ENCODE data around the gene POLA1.

The POLA1 gene

DNA sequence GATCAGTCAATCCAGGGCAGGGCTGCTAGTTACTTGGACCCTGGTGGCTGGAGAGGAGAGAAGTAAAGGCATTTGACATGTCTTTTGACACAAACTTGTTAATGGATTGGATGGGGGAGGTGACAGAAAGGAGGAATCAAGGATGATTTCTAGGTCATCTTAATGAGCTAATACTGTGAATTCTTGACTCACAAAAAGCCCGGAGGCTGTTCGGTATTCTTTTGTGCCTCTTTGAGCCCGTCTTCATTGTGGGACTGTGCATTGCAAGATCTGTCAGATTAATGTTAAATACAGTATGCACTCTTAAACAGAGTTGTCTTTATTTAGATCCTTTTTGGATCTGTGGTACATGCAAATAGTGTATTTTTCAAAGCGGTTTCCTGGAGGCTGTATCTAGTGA, 25.1 kb downstream of the POLA1 start:
- H3K4me1 ChIP-seq (ENCODE audit: insufficient read depth, poor library complexity, severe bottlenecking), result no peaks in the 10 kb centered on the region
- no peak overlapping the region for H3K4me3 ChIP-seq (ENCODE audit: severe bottlenecking)
- H3K36me3 ChIP-seq (ENCODE audit: low read depth), result peaks cover 28% of the 10 kb centered on the region
- H3K27ac ChIP-seq (ENCODE audit: poor library complexity, severe bottlenecking), result no peak overlapping the region
- H3K27me3 ChIP-seq (ENCODE audit: insufficient read depth, poor library complexity, severe bottlenecking), result no peaks in the 10 kb centered on the region
- DNase-seq (ENCODE audit: low spot score) (no peak), ATAC-seq (ENCODE audit: low read depth) (no peak)
- no peaks in the 10 kb centered on the region for H3K9me3 ChIP-seq (ENCODE audit: severe bottlenecking)
- TF ChIP-seq, protein P1, sequence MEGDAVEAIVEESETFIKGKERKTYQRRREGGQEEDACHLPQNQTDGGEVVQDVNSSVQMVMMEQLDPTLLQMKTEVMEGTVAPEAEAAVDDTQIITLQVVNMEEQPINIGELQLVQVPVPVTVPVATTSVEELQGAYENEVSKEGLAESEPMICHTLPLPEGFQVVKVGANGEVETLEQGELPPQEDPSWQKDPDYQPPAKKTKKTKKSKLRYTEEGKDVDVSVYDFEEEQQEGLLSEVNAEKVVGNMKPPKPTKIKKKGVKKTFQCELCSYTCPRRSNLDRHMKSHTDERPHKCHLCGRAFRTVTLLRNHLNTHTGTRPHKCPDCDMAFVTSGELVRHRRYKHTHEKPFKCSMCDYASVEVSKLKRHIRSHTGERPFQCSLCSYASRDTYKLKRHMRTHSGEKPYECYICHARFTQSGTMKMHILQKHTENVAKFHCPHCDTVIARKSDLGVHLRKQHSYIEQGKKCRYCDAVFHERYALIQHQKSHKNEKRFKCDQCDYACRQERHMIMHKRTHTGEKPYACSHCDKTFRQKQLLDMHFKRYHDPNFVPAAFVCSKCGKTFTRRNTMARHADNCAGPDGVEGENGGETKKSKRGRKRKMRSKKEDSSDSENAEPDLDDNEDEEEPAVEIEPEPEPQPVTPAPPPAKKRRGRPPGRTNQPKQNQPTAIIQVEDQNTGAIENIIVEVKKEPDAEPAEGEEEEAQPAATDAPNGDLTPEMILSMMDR (IDR thresholded peaks at IDR 0.05; ENCODE audit: poor library complexity, severe bottlenecking), result no peak

DNA sequence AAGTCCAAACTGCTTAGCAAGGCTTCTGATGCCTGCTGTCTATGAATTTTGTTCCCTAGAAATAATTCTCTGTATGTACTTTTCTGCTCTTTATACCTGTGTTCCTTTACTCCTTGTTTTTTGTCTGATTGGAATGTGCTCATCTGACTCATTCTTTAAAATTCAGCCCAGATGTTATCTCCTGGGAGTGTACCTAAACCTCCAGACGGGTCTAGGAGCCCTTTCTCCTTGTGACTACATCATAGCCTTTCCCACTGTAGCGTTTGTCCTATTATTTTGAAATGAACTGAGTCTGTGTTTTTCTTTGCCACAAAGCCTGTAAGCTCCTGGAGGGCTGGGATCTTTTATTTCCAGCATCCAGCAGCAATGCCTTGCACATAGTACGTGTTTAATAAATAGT, 26.3 kb downstream of the POLA1 start:
- DNase-seq (ENCODE audit: low spot score) (no peak), ATAC-seq (ENCODE audit: low read depth) (no peak)
- TF ChIP-seq, protein P1 (IDR thresholded peaks at IDR 0.05; ENCODE audit: poor library complexity, severe bottlenecking), result no peak
- Histone ChIP-seq H3K27me3 (ENCODE audit: insufficient read depth, poor library complexity, severe bottlenecking) (no peaks in the 10 kb centered on the region), H3K4me3 (ENCODE audit: severe bottlenecking) (no peak overlapping the region), H3K4me1 (ENCODE audit: insufficient read depth, poor library complexity, severe bottlenecking) (no peaks in the 10 kb centered on the region), H3K27ac (ENCODE audit: poor library complexity, severe bottlenecking) (no peak overlapping the region), H3K36me3 (ENCODE audit: low read depth) (peaks cover 32% of the 10 kb centered on the region), H3K9me3 (ENCODE audit: severe bottlenecking) (no peaks in the 10 kb centered on the region)

DNA sequence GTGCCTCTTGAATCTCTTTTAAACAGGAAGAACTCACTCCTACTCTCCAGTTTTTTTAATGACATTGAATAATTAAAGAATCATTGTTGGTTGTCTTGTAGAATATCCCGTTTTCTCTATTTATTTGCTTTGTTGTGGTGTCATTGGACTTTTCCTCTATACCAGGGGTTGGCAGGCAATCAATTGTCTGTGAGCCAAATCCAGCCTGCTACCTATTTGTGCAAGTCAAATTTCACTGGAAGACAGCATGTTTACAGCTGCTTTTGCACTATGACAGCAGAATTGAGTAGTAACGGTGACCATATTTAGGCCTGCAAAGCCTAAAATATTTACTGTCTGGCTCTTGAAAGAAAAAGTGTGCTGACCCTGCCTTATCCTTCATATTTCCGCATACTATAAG, 34.8 kb downstream of the POLA1 start:
- Histone ChIP-seq H3K36me3 (ENCODE audit: low read depth) (peaks cover 39% of the 10 kb centered on the region), H3K27ac (ENCODE audit: poor library complexity, severe bottlenecking) (no peak overlapping the region), H3K4me3 (ENCODE audit: severe bottlenecking) (no peak overlapping the region), H3K4me1 (ENCODE audit: insufficient read depth, poor library complexity, severe bottlenecking) (no peaks in the 10 kb centered on the region), H3K27me3 (ENCODE audit: insufficient read depth, poor library complexity, severe bottlenecking) (no peaks in the 10 kb centered on the region), H3K9me3 (ENCODE audit: severe bottlenecking) (no peaks in the 10 kb centered on the region)
- ATAC-seq (ENCODE audit: low read depth) (no peak), DNase-seq (ENCODE audit: low spot score) (no peak)
- TF ChIP-seq, protein P1 (IDR thresholded peaks at IDR 0.05; ENCODE audit: poor library complexity, severe bottlenecking), result no peak

DNA sequence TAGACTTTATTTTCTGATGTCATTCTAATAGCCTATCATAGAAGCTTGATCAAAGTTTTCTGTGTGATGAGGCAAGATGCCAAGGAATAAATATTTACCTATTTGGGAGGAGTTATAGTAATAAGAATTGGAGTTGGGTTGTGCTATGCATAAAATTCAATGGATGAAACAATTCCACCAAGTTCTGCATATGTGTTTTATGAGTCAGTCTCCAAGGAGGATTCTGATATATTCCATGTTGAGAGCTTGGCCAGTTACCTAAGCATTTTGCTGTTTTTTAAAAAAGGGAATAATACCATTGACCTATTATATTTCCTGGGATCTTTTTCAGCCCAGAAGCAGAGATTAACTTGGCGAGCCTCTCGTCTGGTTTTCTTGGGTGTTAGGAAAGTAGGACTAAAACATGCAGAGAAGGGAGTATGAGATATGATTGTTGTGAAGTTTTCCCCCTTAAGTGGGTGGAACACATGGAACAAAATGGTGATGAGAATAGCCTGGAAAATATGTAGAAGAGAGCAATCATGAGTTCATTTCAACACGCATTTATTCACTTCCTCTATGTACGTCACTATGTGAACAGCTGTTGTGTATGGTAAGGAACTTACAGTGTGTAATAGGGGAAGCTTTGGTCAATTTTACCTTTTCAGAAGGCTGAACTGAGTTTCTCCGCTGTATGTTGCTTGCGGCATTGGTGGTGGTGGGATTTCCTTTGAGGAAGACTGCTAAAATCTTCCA, 39.2 kb downstream of the POLA1 start:
- TF ChIP-seq, protein P1 (IDR thresholded peaks at IDR 0.05; ENCODE audit: poor library complexity, severe bottlenecking), result no peak
- H3K4me3 ChIP-seq (ENCODE audit: severe bottlenecking), result no peak overlapping the region
- DNase-seq (ENCODE audit: low spot score) (no peak), ATAC-seq (ENCODE audit: low read depth) (no peak)
- no peaks in the 10 kb centered on the region for H3K27me3 ChIP-seq (ENCODE audit: insufficient read depth, poor library complexity, severe bottlenecking)
- H3K36me3 ChIP-seq (ENCODE audit: low read depth), result peaks cover 28% of the 10 kb centered on the region
- no peak overlapping the region for H3K27ac ChIP-seq (ENCODE audit: poor library complexity, severe bottlenecking)
- H3K9me3 ChIP-seq (ENCODE audit: severe bottlenecking), result no peaks in the 10 kb centered on the region
- no peaks in the 10 kb centered on the region for H3K4me1 ChIP-seq (ENCODE audit: insufficient read depth, poor library complexity, severe bottlenecking)

DNA sequence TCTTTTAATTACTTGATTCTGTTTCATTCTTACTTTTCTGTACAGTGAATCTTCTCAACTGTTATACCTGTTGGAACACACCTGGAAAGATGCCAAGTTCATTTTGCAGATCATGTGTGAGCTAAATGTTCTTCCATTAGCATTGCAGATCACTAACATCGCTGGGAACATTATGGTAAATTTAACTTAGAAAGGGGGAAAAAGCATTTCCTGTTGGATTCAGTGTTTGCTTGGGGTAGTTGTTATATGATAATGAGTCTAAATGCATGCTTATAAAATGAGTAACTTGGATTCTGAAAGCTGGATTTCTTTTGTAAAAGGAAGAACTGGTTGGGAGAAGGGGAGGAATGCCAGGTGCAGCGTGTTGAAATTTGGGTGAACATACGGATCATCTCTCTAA, 47.6 kb downstream of the POLA1 start:
- Histone ChIP-seq H3K9me3 (ENCODE audit: severe bottlenecking) (no peaks in the 10 kb centered on the region), H3K4me1 (ENCODE audit: insufficient read depth, poor library complexity, severe bottlenecking) (no peaks in the 10 kb centered on the region), H3K27me3 (ENCODE audit: insufficient read depth, poor library complexity, severe bottlenecking) (no peaks in the 10 kb centered on the region), H3K4me3 (ENCODE audit: severe bottlenecking) (no peak overlapping the region), H3K36me3 (ENCODE audit: low read depth) (peaks cover 32% of the 10 kb centered on the region), H3K27ac (ENCODE audit: poor library complexity, severe bottlenecking) (no peak overlapping the region)
- TF ChIP-seq, protein P1 (IDR thresholded peaks at IDR 0.05; ENCODE audit: poor library complexity, severe bottlenecking), result no peak
- ATAC-seq (ENCODE audit: low read depth) (no peak), DNase-seq (ENCODE audit: low spot score) (no peak)
